ELF-1 (cell line): ENCODE results near the gene RSU1.

Experiments
- DNase-seq: peaks from one replicate; pipeline ENCODE4 v3.0.0-alpha.2; 2016; ENCODE audit warnings: low read depth, low spot score

The RSU1 gene

GRCh38 chr10:16822726-16823360, 5.6 kb upstream of the RSU1 start:
- DNase-seq = no peak

- DNase-seq = no peak
Observed at GRCh38 chr10:16822027-16822426, 4.8 kb upstream of the RSU1 start.

GRCh38 chr10:16820421-16820820, 3.2 kb upstream of the RSU1 start:
- no peak for DNase-seq

- no peak for DNase-seq
Observed at GRCh38 chr10:16820018-16820417, 2.8 kb upstream of the RSU1 start.

GRCh38 chr10:16819436-16819835, 2.2 kb upstream of the RSU1 start:
- DNase-seq = peak; percentile 19

- DNase-seq = no peak
Observed at GRCh38 chr10:16819026-16819425, 1.8 kb upstream of the RSU1 start.

GRCh38 chr10:16816830-16817124, 447 bp downstream of the RSU1 start:
- no peak for DNase-seq

GRCh38 chr10:16816171-16816570, 1.1 kb downstream of the RSU1 start:
- no peak for DNase-seq

- DNase-seq = no peak
Observed at GRCh38 chr10:16814012-16814411, 3.2 kb downstream of the RSU1 start.

- no peak for DNase-seq
Observed at GRCh38 chr10:16812676-16813075, 4.5 kb downstream of the RSU1 start.

- DNase-seq = no peak
Observed at GRCh38 chr10:16811765-16812164, 5.5 kb downstream of the RSU1 start.

GRCh38 chr10:16811292-16811691, 5.9 kb downstream of the RSU1 start:
- DNase-seq = no peak

- peak; percentile 57 for DNase-seq
Observed at GRCh38 chr10:16809074-16809718, 8.0 kb downstream of the RSU1 start.

- DNase-seq = no peak
Observed at GRCh38 chr10:16804123-16804522, 13.1 kb downstream of the RSU1 start.

- no peak for DNase-seq
Observed at GRCh38 chr10:16803464-16803863, 13.8 kb downstream of the RSU1 start.

- DNase-seq = no peak
Observed at GRCh38 chr10:16799621-16800020, 17.6 kb downstream of the RSU1 start.

- no peak for DNase-seq
Observed at GRCh38 chr10:16798571-16798970, 18.7 kb downstream of the RSU1 start.

- DNase-seq = no peak
Observed at GRCh38 chr10:16795410-16796073, 21.7 kb downstream of the RSU1 start.

GRCh38 chr10:16794005-16794404, 23.2 kb downstream of the RSU1 start:
- DNase-seq = no peak

- DNase-seq = no peak
Observed at GRCh38 chr10:16792675-16793074, 24.5 kb downstream of the RSU1 start.

GRCh38 chr10:16789765-16790164, 27.5 kb downstream of the RSU1 start:
- DNase-seq = no peak

- no peak for DNase-seq
Observed at GRCh38 chr10:16789261-16789660, 28.0 kb downstream of the RSU1 start.

- no peak for DNase-seq
Observed at GRCh38 chr10:16788778-16789177, 28.4 kb downstream of the RSU1 start.
